ENCODE data around the gene MAP3K15. TPM values are rescaled to one million over a fixed set of nuclear protein-coding genes. Genes with fewer than 3 reads are reported as not detected.
"Not testable (repeated sequence)": the region's sequence is repeated elsewhere in the genome, so short reads cannot be mapped to it uniquely, and the experiment has no call there.

The MAP3K15 gene
- polyA plus RNA-seq, 1 donor (not counting 4 experiments of a cell fraction or from before 2014, with no cell fraction given), result 0.03 TPM

DNA sequence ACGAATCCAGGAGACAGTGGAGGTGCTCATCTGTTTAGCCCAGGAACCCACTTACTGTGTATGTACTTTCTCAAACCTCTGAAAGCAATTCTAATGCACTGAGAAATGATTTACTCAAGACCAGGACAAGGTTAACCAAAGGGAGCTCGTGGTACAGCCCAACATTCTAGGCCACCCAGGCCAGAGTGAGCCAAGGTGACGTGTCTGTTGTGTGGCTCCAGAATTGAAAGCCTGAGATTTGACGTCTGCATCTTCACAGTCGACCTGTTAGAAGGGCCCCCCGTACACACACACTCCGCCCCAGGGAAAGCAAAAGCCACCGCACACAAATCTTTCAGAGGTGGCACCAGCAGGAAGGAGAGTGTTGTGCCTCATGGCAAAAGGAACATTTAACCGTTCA lies 2.3 kb downstream of the MAP3K15 start:
- Histone ChIP-seq H3K4me1 (ENCODE audit: control insufficient read depth, extremely low read depth, insufficient read depth, low read length) (peaks cover 6% of the 10 kb centered on the region), H3K27me3 (ENCODE audit: control insufficient read depth, extremely low read depth, insufficient read depth, low read length) (peaks cover 4% of the 10 kb centered on the region), H4K20me1 (ENCODE audit: control insufficient read depth, extremely low read depth, insufficient read depth, low read length) (no peaks in the 10 kb centered on the region), H3K4me3 (ENCODE audit: control insufficient read depth in 2 of 3, extremely low read depth in 1 of 3, insufficient read depth in 2 of 3, low read depth in 1 of 3, low read length in 3 of 3) (no peak overlapping the region), H3K4me2 (ENCODE audit: control insufficient read depth, extremely low read depth, insufficient read depth, low read depth, low read length) (no peak overlapping the region), H3K9me1 (ENCODE audit: control insufficient read depth, extremely low read depth, insufficient read depth, low read length) (no peaks in the 10 kb centered on the region), H3K79me2 (ENCODE audit: control insufficient read depth, insufficient read depth, low read length) (no peaks in the 10 kb centered on the region), H2AFZ (ENCODE audit: control insufficient read depth, low read length) (no peak overlapping the region), H3K9me3 (ENCODE audit: control insufficient read depth, low read depth, low read length) (no peaks in the 10 kb centered on the region), H3K36me3 (ENCODE audit: control insufficient read depth in 2 of 2, extremely low read depth in 1 of 2, insufficient read depth in 2 of 2, low read length in 2 of 2) (no peaks in the 10 kb centered on the region), H3K27ac (ENCODE audit: control insufficient read depth, insufficient read depth, low read length) (no peak overlapping the region), H3K9ac (ENCODE audit: control insufficient read depth, extremely low read depth, insufficient read depth, low read length) (no peak overlapping the region)
- TF ChIP-seq EZH2 (IDR thresholded peaks at IDR 0.05; ENCODE audit: low read length), result no peak
- TF ChIP-seq, protein P1, sequence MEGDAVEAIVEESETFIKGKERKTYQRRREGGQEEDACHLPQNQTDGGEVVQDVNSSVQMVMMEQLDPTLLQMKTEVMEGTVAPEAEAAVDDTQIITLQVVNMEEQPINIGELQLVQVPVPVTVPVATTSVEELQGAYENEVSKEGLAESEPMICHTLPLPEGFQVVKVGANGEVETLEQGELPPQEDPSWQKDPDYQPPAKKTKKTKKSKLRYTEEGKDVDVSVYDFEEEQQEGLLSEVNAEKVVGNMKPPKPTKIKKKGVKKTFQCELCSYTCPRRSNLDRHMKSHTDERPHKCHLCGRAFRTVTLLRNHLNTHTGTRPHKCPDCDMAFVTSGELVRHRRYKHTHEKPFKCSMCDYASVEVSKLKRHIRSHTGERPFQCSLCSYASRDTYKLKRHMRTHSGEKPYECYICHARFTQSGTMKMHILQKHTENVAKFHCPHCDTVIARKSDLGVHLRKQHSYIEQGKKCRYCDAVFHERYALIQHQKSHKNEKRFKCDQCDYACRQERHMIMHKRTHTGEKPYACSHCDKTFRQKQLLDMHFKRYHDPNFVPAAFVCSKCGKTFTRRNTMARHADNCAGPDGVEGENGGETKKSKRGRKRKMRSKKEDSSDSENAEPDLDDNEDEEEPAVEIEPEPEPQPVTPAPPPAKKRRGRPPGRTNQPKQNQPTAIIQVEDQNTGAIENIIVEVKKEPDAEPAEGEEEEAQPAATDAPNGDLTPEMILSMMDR (optimal IDR thresholded peaks at IDR 0.05 in 1 of 3, IDR thresholded peaks at IDR 0.05 in 1 of 3, conservative IDR thresholded peaks at IDR 0.05 in 1 of 3; ENCODE audit: extremely low read depth in 1 of 3, insufficient read depth in 2 of 3, low read length in 3 of 3), result no peak
- DNase-seq (ENCODE audit: low read depth, low spot score), result no peak
- dilution Hi-C loops (cut with MboI; ENCODE audit: extremely low pct_ligation_motif_present, low sequenced_read_pairs), result no loop called here
- FAIRE-seq, result no peak

DNA sequence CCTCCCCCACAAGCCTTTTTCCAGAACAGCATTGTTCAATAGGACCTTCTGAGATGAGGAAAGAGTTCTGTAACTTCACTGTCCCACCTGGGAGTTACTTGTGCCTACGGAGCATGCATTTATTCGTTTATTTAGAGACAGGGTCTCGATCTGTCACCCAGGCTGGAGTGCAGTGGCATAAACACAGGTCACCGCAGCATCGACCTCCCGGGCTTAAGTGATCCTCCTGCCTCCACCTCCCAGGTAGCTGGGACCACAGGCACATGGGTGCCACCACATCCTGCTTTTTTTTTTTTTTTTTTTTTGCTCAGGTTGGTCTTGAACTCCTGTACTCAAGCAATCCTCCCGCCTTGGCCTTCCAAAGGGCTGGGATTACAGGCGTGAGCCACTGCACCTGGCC lies 2.9 kb downstream of the MAP3K15 start:
- Histone ChIP-seq H3K4me3 (ENCODE audit: control insufficient read depth in 2 of 3, extremely low read depth in 1 of 3, insufficient read depth in 2 of 3, low read depth in 1 of 3, low read length in 3 of 3) (no peak overlapping the region), H3K27ac (ENCODE audit: control insufficient read depth, insufficient read depth, low read length) (no peak overlapping the region), H3K9me3 (ENCODE audit: control insufficient read depth, low read depth, low read length) (no peaks in the 10 kb centered on the region), H4K20me1 (ENCODE audit: control insufficient read depth, extremely low read depth, insufficient read depth, low read length) (no peaks in the 10 kb centered on the region), H3K36me3 (ENCODE audit: control insufficient read depth in 2 of 2, extremely low read depth in 1 of 2, insufficient read depth in 2 of 2, low read length in 2 of 2) (no peaks in the 10 kb centered on the region), H3K4me2 (ENCODE audit: control insufficient read depth, extremely low read depth, insufficient read depth, low read depth, low read length) (no peak overlapping the region), H3K27me3 (ENCODE audit: control insufficient read depth, extremely low read depth, insufficient read depth, low read length) (peaks cover 4% of the 10 kb centered on the region), H3K4me1 (ENCODE audit: control insufficient read depth, extremely low read depth, insufficient read depth, low read length) (peaks cover 6% of the 10 kb centered on the region), H3K79me2 (ENCODE audit: control insufficient read depth, insufficient read depth, low read length) (no peaks in the 10 kb centered on the region), H3K9ac (ENCODE audit: control insufficient read depth, extremely low read depth, insufficient read depth, low read length) (no peak overlapping the region), H2AFZ (ENCODE audit: control insufficient read depth, low read length) (no peak overlapping the region), H3K9me1 (ENCODE audit: control insufficient read depth, extremely low read depth, insufficient read depth, low read length) (no peaks in the 10 kb centered on the region)
- no peak for DNase-seq (ENCODE audit: low read depth, low spot score)
- TF ChIP-seq, protein P1 (optimal IDR thresholded peaks at IDR 0.05 in 1 of 3, IDR thresholded peaks at IDR 0.05 in 1 of 3, conservative IDR thresholded peaks at IDR 0.05 in 1 of 3; ENCODE audit: extremely low read depth in 1 of 3, insufficient read depth in 2 of 3, low read length in 3 of 3), result no peak
- TF ChIP-seq EZH2 (IDR thresholded peaks at IDR 0.05; ENCODE audit: low read length), result no peak
- dilution Hi-C loops (cut with MboI; ENCODE audit: extremely low pct_ligation_motif_present, low sequenced_read_pairs), result no loop called here
- FAIRE-seq, result no peak

DNA sequence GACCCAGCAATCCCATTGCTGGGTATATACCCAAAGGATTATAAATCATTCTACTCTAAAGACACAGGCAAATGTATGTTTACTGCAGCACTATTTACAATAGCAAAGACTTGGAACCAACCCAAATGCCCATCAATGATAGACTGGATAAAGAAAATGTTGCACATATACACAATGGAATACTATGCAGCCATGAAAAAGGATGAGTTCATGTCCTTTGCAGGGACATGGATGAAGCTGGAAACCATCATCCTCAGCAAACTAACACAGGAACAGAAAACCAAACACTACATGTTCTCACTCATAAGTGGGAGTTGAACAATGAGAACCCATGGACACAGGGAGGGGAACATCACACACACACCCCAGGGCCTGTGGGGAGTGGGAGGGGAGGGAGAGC lies 3.5 kb downstream of the MAP3K15 start:
- H3K4me1 ChIP-seq (ENCODE audit: control insufficient read depth, extremely low read depth, insufficient read depth, low read length); H3K36me3 ChIP-seq (ENCODE audit: control insufficient read depth in 2 of 2, extremely low read depth in 1 of 2, insufficient read depth in 2 of 2, low read length in 2 of 2); H3K27ac ChIP-seq (ENCODE audit: control insufficient read depth, insufficient read depth, low read length); H3K4me2 ChIP-seq (ENCODE audit: control insufficient read depth, extremely low read depth, insufficient read depth, low read depth, low read length); H3K9ac ChIP-seq (ENCODE audit: control insufficient read depth, extremely low read depth, insufficient read depth, low read length); DNase-seq (ENCODE audit: low read depth, low spot score); H3K9me1 ChIP-seq (ENCODE audit: control insufficient read depth, extremely low read depth, insufficient read depth, low read length); H3K27me3 ChIP-seq (ENCODE audit: control insufficient read depth, extremely low read depth, insufficient read depth, low read length); dilution Hi-C loops (cut with MboI; ENCODE audit: extremely low pct_ligation_motif_present, low sequenced_read_pairs); H3K79me2 ChIP-seq (ENCODE audit: control insufficient read depth, insufficient read depth, low read length); H4K20me1 ChIP-seq (ENCODE audit: control insufficient read depth, extremely low read depth, insufficient read depth, low read length); FAIRE-seq; H3K9me3 ChIP-seq (ENCODE audit: control insufficient read depth, low read depth, low read length); H3K4me3 ChIP-seq (ENCODE audit: control insufficient read depth in 2 of 3, extremely low read depth in 1 of 3, insufficient read depth in 2 of 3, low read depth in 1 of 3, low read length in 3 of 3); H2AFZ ChIP-seq (ENCODE audit: control insufficient read depth, low read length): not testable (repeated sequence)

Measured in keratinocyte (primary cell).